NCI-H187 (cell line): ENCODE data around the gene SPTBN5.

Experiments used
- DNase-seq, 2 experiments: peaks; one replicate each; lab custom pipeline; 2025; lab: John Stamatoyannopoulos, UW

SPTBN5 gene

GRCh38 chr15:41883484-41883825 lies 10.4 kb downstream of the SPTBN5 start:
- no peak for DNase-seq

- DNase-seq = no peak
These were observed 11.0 kb downstream of the SPTBN5 start for GRCh38 chr15:41882689-41883483.

GRCh38 chr15:41881920-41882688 lies 11.7 kb downstream of the SPTBN5 start:
- DNase-seq = no peak

DNA sequence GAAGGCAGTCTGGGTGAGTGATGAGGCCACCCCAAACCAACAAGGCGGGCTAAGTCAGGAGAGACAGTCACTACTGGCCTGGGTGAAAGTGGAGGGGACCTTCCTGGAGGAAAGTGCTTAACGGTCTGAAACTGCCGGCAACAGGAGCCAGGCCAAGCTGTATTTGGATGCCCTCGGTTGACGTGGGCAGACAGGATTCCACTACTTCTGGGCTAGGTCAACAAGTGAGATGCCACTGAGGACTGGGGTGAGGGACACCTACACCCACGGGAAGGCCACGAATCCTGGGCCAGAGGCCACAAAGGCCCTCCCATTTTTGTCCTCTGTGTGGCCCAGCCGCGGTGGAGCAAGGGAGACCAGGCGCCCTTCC lies 12.3 kb downstream of the SPTBN5 start:
- no peak for DNase-seq

- DNase-seq = no peak
These were observed 12.8 kb downstream of the SPTBN5 start for GRCh38 chr15:41881086-41881485.

- no peak for DNase-seq
These were observed 13.5 kb downstream of the SPTBN5 start for GRCh38 chr15:41880156-41880877.

- DNase-seq = no peak
These were observed 14.5 kb downstream of the SPTBN5 start for GRCh38 chr15:41879321-41879845.

GRCh38 chr15:41878355-41878699 lies 15.5 kb downstream of the SPTBN5 start:
- DNase-seq = no peak

DNA sequence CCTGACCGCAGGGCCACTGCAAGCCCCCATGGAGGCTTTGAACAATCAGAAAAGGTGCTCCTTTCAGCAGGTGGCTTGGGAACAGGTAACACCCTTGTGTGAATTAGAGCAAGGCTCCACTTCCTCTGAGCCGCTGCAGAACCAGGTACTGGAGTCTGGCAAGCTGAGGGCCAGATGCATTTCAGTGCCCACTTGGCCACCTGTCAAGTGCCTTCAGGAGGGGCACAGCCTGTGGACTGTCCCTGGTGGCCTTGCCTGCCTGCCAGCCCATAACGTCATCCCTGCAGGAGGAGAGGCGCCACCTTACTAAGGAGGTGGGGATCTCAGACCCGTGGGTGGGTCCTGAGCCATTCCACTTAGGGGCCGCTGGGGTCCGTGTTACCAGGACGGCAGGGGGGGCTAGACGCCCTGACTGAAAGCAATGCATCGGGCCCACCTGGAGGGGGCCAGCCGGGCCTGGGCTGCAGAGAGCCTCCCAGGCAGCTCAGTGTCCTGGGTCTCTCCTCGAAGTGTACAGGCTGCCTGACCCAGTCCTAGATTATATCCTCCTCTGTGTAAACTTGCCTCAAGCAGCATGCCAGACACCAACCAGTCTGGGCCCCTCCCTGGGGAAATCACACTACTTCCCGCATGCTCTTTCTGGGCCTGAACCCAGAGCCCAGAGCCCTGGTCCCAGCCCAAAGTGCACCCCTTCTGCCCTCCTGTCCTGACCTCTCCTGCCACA lies 16.1 kb downstream of the SPTBN5 start:
- no peak for DNase-seq

- no peak for DNase-seq
These were observed 17.2 kb downstream of the SPTBN5 start for GRCh38 chr15:41876689-41877088.

DNA sequence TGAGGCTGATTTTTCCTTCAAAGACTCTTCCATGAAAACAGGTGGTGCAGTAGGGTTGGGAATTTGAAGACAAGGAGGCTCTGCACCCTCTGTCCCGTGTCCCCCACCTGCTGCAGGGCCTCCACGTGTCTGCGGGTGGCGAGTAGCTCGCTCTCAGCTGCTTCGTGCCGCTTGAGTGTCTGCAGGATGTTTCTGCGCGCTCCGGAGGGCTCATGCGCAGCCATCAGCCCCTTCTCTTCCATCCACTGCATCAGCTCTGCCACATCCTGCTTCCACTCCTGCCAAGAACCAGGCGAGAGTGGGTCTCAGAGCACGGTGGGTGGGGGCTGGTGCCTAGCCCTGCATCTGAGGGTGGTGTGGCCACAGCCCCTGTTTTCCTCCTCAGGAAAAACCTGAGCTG lies 17.8 kb downstream of the SPTBN5 start:
- DNase-seq = no peak

GRCh38 chr15:41874736-41875135 lies 19.1 kb downstream of the SPTBN5 start:
- DNase-seq = no peak

DNA sequence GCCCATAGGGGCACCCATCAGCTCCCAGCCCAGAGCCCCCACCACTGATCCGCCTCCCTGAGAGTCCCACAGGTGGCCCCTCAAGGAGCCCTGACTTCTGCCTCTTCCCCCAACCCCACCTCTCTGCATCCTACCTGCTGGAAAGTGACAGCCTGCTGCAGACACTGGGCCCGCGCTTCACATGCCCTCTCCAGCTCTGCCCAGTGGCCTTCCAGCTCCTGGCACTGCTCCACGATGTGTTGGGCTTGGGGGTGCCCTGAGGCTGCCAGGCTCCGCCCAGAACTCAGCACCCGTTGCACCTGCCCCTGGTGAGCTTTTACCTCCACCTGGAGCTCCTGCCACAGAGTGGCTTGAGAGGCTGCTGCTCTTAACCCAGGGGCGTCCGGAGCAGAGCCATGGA lies 20.1 kb downstream of the SPTBN5 start:
- DNase-seq = no peak

- no peak for DNase-seq
These were observed 21.6 kb downstream of the SPTBN5 start for GRCh38 chr15:41872166-41872747.

GRCh38 chr15:41871175-41871905 lies 22.5 kb downstream of the SPTBN5 start:
- DNase-seq = no peak

DNA sequence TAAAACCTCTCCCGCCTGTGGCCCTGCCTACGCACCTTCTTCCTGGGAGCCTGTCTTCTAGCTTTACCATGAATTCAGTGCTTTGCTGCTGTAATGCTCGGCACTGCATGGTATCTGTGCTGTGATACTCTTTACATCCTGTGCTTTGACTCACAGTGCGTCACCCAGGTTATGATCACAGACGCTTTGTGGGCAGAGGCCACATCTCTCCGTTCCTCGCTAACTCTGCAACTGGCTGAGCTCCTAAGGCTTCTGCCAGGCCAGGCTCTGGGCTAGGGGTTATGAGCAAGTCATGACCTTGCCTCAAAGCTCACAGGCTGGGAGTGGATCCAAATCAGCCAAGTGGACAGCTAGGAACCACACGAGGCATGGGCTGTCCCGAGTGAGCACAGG lies 23.2 kb downstream of the SPTBN5 start:
- DNase-seq = no peak

- no peak for DNase-seq
These were observed 23.8 kb downstream of the SPTBN5 start for GRCh38 chr15:41869770-41870688.

DNA sequence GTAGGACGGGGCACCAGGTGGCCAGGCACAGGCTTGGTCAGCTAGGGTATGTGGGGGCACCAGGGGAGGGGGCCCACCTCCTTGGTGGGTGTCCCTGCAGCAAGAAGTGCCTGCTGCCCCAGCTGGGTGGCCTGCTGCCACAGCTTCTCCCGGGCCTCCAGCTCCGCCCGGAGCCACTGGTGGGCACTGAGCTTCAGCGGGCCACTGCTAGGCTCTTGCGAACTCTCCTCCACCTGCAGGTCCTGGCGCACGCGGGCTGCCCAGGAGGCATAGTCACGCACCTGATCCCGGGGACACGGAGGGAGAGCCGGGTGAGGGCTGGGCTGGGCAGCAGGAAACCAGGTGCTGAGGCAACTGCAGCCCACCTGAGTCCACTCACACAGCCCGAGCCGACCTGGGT lies 25.5 kb downstream of the SPTBN5 start:
- DNase-seq = no peak

DNA sequence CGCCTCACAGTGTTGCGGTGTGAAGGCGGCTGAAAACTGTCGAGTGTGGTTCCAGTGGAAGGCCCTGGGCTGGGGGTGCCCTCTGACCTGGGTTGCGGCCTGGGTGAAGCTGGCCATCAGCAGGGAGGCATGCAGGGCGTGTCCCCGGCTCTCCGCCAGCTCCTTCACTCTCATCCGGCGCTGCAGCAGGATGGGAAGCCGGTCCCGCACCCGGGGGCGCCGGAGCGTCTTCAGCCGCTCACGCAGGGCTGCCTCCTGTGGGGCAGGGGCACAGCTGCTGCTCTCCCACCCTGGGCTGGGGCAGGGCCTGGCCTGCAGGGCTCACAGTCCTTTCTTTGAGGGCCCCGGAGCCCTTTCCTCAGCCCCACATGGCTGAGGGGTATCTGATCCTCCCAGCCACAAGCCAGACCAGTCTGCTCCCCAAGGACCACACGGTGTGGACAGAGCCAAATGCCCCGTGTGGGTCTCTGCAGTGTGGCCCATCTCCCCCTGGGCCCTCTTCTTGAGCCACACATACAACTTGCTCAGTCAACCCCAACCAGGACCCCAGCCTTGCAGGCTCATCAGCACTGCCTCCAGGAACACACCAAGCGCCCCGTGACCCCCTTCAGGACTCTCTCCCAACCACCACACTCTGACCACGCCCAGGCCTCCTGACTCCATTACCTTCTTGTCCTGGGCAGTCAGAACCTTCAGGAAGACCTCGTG lies 26.8 kb downstream of the SPTBN5 start:
- no peak for DNase-seq
